GM10248 (cell line): ENCODE results near the gene REEP1.

Source experiments
- CTCF ChIA-PET: fragments of 300-600 bp; sonication (Branson Sonifier 250); formaldehyde crosslinking; extraction: SDS; loops from one replicate; lab custom pipeline; 2021; ENCODE audit warnings: antibody characterized with exemption; lab: Yijun Ruan, JAX
- POLR2A ChIA-PET: fragments of 350-650 bp; sonication (Branson Sonifier 250); formaldehyde crosslinking; extraction: SDS; loops from one replicate; lab custom pipeline; 2020; ENCODE audit warnings: antibody characterized with exemption; lab: Yijun Ruan, JAX
- DNase-seq: peaks from one replicate; pipeline ENCODE4 v3.0.0; 2012; ENCODE audit errors: extremely low spot score
- TF ChIP-seq, protein P1 (sequence below): IDR thresholded peaks from 2 replicates; pipeline ENCODE4 v1.5.1; 2012; ENCODE audit warnings: mild to moderate bottlenecking, low read depth; ENCODE audit errors: extremely low read depth, missing control alignments, control extremely low read depth

REEP1 gene

GRCh38 chr2:86263956-86264355 lies 73.5 kb downstream of the REEP1 start:
- no peak for DNase-seq
- POLR2A ChIA-PET: no interaction called here
- CTCF ChIA-PET: interaction anchor here (1.1 to 2.4 kb wide), 2 partner anchors 9 to 11 kb away, joined by 3 to 7 read pairs; no protein-coding TSS in a partner anchor
- TF ChIP-seq, protein P1, sequence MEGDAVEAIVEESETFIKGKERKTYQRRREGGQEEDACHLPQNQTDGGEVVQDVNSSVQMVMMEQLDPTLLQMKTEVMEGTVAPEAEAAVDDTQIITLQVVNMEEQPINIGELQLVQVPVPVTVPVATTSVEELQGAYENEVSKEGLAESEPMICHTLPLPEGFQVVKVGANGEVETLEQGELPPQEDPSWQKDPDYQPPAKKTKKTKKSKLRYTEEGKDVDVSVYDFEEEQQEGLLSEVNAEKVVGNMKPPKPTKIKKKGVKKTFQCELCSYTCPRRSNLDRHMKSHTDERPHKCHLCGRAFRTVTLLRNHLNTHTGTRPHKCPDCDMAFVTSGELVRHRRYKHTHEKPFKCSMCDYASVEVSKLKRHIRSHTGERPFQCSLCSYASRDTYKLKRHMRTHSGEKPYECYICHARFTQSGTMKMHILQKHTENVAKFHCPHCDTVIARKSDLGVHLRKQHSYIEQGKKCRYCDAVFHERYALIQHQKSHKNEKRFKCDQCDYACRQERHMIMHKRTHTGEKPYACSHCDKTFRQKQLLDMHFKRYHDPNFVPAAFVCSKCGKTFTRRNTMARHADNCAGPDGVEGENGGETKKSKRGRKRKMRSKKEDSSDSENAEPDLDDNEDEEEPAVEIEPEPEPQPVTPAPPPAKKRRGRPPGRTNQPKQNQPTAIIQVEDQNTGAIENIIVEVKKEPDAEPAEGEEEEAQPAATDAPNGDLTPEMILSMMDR: no peak

DNA sequence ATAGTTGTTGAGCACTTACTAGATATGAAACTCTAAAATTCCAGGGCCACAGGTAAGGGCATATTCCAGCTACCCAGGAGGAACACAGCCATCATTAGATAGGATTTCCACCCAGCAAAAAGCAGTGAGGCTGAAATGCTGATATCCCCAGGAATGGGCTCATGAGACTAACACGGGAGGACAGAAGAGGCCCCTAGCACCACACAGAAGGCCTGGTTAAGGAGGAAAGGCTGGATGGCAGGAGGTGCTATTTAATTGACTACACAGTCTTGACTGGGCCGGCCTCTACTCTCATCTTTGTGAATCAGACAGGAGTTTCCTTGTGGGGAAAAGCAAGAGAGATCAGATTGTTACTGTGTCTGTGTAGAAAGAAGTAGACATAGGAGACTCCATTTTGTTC lies 76.4 kb downstream of the REEP1 start:
- TF ChIP-seq, protein P1: no peak
- ChIA-PET POLR2A (no interaction called here), CTCF (interaction anchor here (0.7 to 1.1 kb wide), 2 partner anchors 11 to 40 kb away, joined by 3 read pairs; no protein-coding TSS in a partner anchor)
- no peak for DNase-seq

DNA sequence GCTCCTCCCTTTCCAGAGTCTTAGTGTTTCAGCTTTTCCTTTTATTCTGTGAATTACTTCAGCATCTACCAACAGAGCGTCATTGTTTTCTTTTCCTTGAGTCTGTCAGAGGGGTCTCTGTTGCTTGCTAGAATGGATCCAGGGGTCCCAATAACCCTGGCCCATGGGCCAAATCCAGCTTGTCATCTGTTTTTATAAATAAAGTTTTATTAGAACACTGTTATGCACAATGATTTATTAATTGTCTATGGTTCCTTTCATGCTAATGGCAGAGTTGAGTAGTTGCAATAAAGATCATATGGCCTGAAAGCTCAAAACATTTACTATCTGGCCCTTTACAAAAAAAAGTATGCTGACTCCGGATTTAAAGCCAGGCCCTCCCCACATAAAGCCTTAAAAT lies 79.3 kb downstream of the REEP1 start:
- ChIA-PET POLR2A (no interaction called here), CTCF (interaction anchor here (0.7 to 1.6 kb wide), 7 partner anchors 11 to 37 kb away, joined by 3 to 5 read pairs (median 4); no protein-coding TSS in a partner anchor)
- DNase-seq: no peak
- TF ChIP-seq, protein P1: no peak

- TF ChIP-seq, protein P1: no peak
- POLR2A ChIA-PET: no interaction called here
- DNase-seq: no peak
These were observed 80.4 kb downstream of the REEP1 start for GRCh38 chr2:86256982-86257381.

DNA sequence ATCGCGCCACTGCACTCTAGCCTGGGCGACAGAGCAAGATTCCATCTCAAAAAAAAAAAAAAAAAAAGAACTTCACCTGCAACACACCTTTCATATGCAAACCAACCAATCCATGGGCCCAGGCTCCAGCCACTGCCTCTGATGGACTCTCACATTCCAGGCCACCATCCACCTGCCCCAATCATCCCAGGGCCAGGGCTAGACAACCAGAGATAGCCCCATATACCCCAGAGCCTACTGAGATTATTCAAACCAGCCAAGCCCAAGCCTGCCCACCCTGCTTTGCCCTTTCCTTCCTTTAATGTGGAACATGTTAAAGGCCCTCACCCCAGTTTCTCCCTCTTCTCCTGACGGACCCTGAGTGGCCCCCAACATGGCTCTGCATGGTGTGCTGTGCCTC lies 81.1 kb downstream of the REEP1 start:
- no peak for DNase-seq
- CTCF ChIA-PET: interaction anchor here (1.3 kb wide), 1 partner anchor 33 kb away, joined by 3 read pairs; no protein-coding TSS in a partner anchor
- POLR2A ChIA-PET: no interaction called here
- TF ChIP-seq, protein P1: no peak

More at GRCh38 chr2:86256982-86257381, 80.4 kb downstream of the REEP1 start:
- CTCF ChIA-PET: interaction anchor here (0.8 to 1.6 kb wide), 3 partner anchors 12 to 36 kb away, joined by 3 to 5 read pairs (median 4); no protein-coding TSS in a partner anchor

DNA sequence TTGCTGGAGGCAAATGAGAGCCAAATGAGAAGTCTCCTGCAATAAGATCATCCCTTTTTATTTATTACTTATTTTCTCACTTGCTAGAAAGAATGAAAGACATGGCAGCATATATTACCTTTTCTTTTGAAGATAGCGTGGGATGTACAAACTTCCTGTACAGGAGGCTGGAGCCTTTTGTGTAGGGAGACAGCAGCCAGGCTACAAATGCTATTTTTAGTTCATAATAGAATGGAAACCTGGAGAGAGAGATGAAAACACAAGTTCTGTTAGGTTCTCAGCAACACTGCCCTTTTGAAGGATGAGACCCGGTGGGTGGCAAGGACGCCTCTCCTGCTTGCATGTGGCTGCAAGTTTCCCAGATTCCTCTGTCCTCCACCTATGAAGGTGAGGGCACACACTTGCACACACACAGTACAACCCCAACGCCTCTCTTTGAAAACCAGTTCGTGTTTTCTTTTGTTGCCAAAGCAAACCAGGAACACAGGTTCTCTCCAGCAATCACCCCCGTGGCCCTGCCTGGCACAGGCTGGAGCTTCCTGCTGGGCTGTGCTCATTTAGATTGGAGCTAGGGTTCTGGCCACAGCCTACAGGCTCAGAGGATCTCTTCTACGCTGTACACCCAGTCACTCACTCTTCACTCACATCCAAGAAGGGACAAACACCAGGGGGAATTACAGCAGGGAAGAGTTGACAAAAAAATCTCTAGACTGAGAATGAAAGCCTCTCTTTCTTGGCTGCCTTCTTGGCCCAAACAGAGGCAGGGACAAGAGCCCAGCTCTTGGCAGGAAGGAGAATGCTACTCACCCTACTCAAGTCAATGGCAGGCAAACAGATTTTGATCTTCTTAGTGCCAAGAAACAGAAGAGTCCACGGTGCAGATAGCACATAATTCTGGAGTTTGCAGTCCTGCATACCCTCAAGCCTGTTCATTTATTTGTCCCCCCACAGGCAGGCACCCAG lies 82.6 kb downstream of the REEP1 start:
- TF ChIP-seq, protein P1: no peak
- DNase-seq: no peak
- POLR2A ChIA-PET: no interaction called here
- CTCF ChIA-PET: interaction anchor here (1.3 kb wide), 1 partner anchor 31 kb away, joined by 3 read pairs; no protein-coding TSS in a partner anchor
